Measurements from ENCODE around the gene ENDOU.
A peak's percentile ranks its signal among the peaks of the same experiment; 100 is the strongest.

The ENDOU gene

GRCh38 chr12:47742253-47742825, 17.0 kb upstream of the ENDOU start:
- peak; percentile 22 to 73 (median 59) for DNase-seq

DNA sequence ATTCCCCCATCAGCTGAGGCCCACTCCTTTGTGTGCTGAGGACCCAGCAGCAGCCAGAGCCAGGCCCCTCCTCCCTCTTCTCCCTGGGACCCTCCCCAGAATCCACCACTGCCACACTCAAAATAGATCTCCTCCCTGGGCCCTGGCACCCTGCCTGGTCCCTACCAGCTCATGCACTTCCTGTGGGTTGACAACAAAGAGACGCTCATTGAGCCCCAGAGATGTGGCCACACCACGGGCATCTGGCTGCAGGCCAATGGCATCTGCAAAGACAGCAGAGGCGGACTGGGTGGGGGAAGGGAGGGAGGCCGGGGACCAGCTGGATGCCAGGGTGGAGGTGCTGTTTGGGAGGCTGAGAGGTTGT, 16.0 kb upstream of the ENDOU start:
- DNase-seq = peak; percentile 22 to 60 (median 58)

- no peak for DNase-seq
These were observed 15.5 kb upstream of the ENDOU start for GRCh38 chr12:47740606-47741339.

DNA sequence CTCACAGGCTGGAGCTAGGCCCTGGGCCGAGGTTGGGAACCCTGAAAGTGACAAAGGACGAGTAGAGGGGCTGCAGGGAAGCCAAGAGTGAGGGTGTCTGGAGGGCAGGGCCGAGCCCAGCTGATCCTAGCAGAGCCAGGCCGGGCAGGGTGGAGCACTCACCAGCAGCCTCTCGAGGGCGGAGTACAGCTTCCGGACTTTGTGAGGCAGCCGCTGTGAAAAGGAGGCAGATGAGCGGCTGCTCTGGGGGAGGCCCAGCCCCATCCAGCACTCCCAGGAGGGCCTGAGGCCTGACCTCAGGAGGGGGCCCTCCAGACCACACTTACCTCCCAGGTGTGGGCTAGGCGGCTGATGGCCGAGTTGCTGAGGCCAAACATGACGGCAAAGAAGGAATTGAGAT, 14.7 kb upstream of the ENDOU start:
- DNase-seq = no peak

GRCh38 chr12:47739297-47739696, 14.0 kb upstream of the ENDOU start:
- DNase-seq = no peak

GRCh38 chr12:47737936-47738594, 12.8 kb upstream of the ENDOU start:
- DNase-seq = no peak

GRCh38 chr12:47736877-47737676, 11.8 kb upstream of the ENDOU start:
- DNase-seq = no peak

GRCh38 chr12:47736216-47736615, 10.9 kb upstream of the ENDOU start:
- no peak for DNase-seq

DNA sequence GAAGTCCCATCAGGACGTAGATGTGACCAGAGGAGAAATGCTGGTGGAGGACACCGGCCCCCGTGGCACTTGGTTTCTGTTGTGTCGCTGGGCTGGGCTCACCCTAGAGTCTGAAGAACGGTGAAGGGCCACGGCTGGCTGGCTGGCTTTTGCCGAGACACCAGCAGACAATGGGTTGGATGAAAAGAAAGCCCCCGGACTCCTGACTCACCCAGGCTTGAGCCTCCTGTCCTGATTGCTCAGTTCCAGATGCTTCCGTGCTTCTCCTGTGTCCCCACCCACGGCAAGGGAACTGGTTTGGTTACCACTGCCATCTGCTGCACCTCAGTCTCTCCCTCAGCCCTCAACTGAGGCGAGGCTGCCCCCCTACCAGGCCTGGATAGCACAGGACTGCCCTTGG, 10.4 kb upstream of the ENDOU start:
- no peak for DNase-seq

GRCh38 chr12:47734725-47735480, 9.6 kb upstream of the ENDOU start:
- no peak for DNase-seq

DNA sequence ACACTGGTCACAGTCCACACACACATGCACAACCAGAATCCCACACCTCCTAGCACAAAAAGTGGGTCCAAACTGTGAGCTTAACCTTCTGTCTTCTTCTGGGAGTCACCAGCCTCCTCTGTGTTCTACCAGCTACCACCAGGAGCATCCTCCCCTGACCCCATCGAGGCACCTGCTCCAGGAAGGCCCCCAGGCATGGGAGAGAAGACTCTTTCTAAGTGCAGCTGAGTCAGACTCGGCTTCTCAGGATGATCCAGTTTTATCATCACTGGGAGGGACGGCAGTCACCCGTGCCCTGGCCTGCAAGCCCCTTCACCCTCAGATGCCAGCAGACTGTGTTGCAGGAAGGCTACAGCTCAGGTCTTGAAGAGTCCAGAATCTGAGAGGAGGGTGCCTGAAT, 7.9 kb upstream of the ENDOU start:
- no peak for DNase-seq

DNA sequence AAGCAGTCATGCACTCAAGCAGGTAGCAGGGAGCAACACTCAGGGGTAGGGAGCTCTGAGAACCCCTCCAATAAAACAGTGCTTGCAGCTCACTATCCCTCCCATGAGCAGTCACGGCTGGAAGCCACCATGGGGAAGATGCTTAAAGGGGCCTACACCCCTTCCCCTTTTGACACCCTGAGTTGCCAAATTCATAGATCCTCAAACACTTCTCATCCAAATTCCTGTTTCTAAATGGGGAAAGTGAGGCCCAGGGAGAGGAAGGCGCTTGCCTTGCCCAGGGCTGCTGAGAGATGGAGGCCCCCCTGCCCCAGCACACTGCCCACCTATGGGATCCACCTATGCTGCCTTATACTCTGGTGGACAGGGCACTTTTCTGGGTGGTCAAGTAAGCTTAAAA, 7.2 kb upstream of the ENDOU start:
- DNase-seq = no peak

GRCh38 chr12:47731723-47732122, 6.4 kb upstream of the ENDOU start:
- DNase-seq = no peak

- DNase-seq = no peak
These were observed 5.1 kb upstream of the ENDOU start for GRCh38 chr12:47730341-47730744.

DNA sequence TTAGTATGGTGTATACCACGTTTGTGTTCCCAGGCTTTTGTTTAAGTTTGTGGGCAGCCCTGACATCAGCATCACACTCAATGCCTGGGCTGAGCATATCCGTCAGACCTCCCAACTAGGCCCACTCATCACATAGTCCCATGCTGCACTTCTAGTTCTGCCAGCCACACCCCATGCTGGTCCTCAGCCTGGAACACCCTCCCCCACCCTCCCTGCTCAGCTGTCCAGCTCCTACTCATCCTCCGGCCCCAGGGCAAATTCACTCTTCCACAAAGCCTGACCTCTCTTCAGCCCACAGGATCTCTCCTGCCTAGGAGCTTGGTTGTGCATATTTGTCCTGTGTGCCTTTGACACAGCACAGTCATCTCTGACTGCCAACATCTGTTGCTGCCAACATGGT, 3.9 kb upstream of the ENDOU start:
- no peak for DNase-seq

GRCh38 chr12:47725893-47726292, 603 bp upstream of the ENDOU start:
- DNase-seq = no peak

DNA sequence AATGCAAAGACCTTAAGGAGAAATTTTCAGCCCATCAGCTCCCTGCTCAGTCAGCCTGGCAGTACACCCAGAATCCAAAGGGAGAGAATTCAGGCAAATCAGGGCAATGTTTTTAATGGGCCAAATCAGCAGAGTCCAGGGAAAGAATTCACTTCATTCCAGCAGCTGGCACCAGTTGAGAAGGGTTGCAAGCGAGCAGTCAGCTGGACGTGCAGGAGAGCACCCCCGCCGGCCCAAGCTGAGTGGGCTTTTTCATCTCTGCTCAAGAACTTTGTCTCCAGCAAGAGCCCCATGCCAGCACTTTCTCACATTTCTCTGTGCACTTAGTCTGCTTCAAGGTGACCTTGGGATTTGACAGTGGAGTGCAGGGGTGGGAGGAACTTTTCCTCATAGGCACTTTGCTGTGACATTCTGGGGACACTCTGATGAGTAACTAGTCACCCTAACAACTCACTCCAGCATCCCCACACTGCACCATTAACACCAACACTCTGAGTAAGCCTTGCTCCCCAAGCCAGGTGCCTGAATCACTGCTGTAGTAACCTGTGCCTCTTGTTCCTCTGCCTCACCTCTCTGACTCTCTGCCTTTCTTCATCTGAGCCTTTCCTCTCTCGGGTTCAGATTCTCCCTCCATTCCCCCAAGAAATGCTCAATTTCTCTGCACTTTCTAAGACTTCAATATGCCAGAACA, 2.2 kb downstream of the ENDOU start:
- no peak for DNase-seq

DNA sequence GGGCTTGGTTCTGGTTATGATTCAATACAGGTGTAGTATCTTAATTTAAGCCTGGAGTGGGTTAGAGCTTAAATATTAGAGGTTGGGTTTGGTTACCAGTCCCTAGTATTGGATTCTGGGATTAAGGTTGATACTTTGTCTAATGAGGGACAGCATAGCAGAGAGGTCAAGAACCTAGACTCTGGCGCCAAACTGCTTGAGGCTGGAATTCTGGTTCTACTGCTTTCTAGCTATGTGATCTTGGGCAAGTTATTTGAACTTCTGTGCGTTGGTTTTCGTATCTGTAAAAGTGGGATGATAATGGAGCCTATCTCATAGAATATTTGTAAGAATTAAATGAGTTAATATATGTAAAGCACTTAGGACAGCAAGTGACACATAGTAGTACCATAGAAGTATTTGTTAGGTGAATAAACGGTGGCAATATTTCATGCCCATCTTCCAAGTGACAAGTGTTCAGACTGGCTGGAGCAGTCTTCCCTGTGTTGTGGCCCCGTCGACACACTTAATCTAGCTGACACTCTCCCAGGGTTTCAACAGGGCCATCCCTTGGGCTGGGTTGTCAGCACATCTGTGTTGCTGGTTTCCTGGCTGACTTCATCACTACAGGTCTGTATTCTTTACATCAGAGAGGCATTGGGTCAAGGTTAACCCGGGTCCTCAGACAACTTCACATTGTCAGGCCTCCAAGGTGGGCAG, 3.0 kb downstream of the ENDOU start:
- DNase-seq = no peak

- no peak for DNase-seq
These were observed 3.8 kb downstream of the ENDOU start for GRCh38 chr12:47721431-47721973.

GRCh38 chr12:47718531-47718930, 6.8 kb downstream of the ENDOU start:
- DNase-seq = no peak
